ENCODE data around the gene ELAPOR2.
"Not testable (repeated sequence)": the region's sequence is repeated elsewhere in the genome, so short reads cannot be mapped to it uniquely, and the experiment has no call there.

ELAPOR2 gene

DNA sequence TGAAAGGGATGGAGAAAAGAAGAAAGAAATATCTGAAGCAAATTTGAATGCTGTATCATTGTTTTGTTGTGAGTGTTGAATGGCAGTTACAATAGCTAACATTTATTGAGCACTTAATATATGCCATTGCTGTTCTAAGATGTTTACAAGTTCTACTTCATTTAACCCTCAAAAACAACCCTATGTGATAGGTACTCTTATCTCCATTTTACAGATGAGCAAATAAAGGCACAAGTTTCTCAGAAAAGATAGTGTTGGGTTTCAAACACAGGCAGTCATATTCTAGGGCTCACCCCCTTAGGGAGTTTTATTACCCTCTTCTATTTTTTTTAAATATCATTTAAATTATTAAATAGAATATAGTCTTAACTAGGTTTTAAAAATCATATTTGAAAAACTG is 8.3 kb upstream of the ELAPOR2 start:
- H3K27me3 Mint-ChIP-seq = peaks cover 8% of the 10 kb centered on the region
- no peaks in the 10 kb centered on the region for H3K36me3 Mint-ChIP-seq
- DNase-seq = no peak
- no peaks in the 10 kb centered on the region for H3K4me1 Mint-ChIP-seq
- CTCF ChIA-PET = no interaction called here
- no peak overlapping the region for H3K27ac Mint-ChIP-seq
- no peak overlapping the region for H3K4me3 Mint-ChIP-seq
- no peaks in the 10 kb centered on the region for H3K9me3 Mint-ChIP-seq

DNA sequence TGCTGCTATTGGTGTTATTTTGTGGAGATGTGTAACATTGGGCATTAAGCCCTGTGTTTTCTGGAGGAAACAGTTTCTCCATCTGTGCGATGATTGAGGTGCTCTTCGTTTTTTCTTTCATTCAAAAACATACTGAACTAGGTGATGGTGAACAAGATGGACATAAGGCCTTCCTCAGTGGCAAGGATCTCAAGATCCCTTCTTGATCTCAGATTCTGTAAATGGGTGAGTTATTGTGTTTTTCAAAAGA is 759 bp upstream of the ELAPOR2 start:
- Mint-ChIP-seq H3K4me3 (peak overlapping the region; percentile 56), H3K27ac (no peak overlapping the region), H3K36me3 (no peaks in the 10 kb centered on the region), H3K4me1 (peaks cover 17% of the 10 kb centered on the region), H3K9me3 (no peaks in the 10 kb centered on the region), H3K27me3 (peaks cover 12% of the 10 kb centered on the region)
- CTCF ChIA-PET = interaction anchor here (1.3 to 1.8 kb wide), 2 partner anchors 88 to 94 kb away, joined by 5 read pairs; no protein-coding TSS in a partner anchor
- no peak for DNase-seq

DNA sequence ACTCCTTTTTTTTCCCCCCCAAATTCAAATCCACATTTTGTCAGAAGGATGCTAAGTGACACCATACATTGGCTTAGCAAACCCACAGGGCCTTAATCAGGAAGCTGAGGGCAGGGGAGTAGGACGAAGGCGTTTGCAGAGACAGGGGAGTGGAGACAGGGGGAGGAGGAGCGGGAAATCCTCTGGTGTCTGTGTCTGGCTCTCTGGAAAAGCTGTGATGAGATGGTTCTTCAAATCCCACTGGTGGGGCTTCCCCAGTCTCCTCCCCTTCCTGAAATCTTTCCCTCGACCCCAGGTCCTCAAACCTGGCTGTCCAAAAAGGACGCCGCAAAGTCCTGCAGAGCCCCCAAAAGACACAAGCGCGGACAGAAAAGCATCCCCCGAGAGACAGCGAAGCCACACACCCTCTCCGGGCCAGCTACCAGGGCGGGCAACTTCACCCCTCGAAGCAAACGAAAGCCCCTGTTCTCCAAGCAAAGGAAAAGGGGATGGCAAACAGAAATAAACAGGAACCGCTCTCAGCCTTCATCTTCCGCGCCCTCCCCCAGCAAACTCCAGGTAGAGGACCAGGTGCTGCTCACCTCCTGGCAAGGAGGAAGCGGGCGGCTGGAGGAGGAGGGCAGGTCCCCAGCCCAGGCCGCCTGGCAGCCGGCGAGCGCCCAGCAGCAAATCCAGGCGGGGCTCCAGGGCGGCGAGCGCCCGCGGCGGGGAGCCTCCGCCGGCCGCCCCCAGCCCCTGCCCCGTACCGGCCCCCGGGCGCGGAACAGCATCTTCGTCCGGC is 520 bp downstream of the ELAPOR2 start:
- H3K9me3 Mint-ChIP-seq = no peaks in the 10 kb centered on the region

DNA sequence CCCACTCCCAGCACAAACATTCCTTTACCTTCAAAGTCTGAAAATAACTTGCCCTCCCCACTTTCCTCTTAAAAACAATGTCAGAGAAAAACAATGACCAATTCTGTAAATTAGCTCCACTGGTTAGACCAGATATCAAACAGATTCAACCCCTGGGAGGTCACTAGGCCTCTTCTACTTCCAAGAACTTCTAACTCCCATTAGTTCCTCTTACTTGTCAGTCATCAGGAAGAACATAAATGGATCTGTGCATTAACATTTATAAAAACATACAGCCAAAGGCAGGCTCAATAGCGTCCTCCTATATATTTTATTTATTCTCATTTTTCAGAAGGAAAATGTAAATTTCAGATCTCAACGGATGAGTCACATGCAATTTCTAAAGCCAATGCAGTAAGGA is 2.2 kb downstream of the ELAPOR2 start:
- Mint-ChIP-seq H3K27ac (no peak overlapping the region), H3K9me3 (no peaks in the 10 kb centered on the region), H3K4me1 (peaks cover 17% of the 10 kb centered on the region), H3K4me3 (no peak overlapping the region), H3K36me3 (no peaks in the 10 kb centered on the region), H3K27me3 (peaks cover 12% of the 10 kb centered on the region)
- no peak for DNase-seq
- CTCF ChIA-PET = no interaction called here

More for the DNA sequence above, 520 bp downstream of the ELAPOR2 start:
- no peaks in the 10 kb centered on the region for H3K36me3 Mint-ChIP-seq
- H3K27me3 Mint-ChIP-seq = peaks cover 12% of the 10 kb centered on the region
- CTCF ChIA-PET = interaction anchor here (0.6 to 1.8 kb wide), 5 partner anchors 55 to 177 kb away, joined by 3 to 5 read pairs (median 4); no protein-coding TSS in a partner anchor
- H3K27ac Mint-ChIP-seq = no peak overlapping the region
- peaks cover 17% of the 10 kb centered on the region for H3K4me1 Mint-ChIP-seq
- peak; percentile 43 for DNase-seq
- peak overlapping the region; percentile 65 for H3K4me3 Mint-ChIP-seq

DNA sequence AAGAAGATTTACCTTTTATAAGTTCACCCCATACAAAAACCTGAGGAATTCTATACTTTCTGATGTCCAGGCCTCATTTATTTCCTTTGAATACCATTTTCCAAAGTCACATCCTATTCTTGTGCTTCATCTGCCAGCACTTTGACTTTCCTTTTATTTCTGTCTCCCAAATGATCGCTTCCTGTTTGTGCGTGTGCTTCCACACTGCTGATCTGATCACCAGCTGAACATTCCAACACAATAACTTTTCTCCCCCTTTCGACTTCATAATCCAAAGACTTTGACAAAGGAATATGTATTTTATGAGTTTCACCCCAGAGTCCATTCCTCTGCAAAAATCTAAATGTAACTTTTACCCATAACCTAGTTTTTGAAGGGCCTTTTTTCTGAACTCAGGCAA is 3.1 kb downstream of the ELAPOR2 start:
- no peak for DNase-seq
- Mint-ChIP-seq H3K27me3 (peaks cover 12% of the 10 kb centered on the region), H3K9me3 (no peaks in the 10 kb centered on the region), H3K4me1 (peaks cover 17% of the 10 kb centered on the region), H3K4me3 (no peak overlapping the region), H3K36me3 (no peaks in the 10 kb centered on the region), H3K27ac (no peak overlapping the region)
- CTCF ChIA-PET = no interaction called here

DNA sequence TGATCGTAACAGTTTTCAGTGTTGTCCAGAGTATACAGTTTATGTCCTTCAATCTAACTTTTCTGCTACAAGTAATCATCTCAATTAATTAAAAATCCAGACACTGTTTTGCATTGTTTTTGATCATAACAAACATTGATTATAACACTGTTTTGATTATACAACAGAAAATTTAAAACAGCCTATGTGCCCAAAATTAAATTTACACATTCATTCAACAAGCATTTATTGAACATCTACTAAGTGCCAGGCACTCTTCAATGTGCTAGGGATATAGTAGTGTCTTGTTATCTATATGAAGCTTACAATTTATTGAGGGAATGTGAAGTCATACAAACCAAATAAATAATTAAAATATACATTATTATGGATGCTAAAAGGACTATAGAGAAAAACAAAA is 10.6 kb downstream of the ELAPOR2 start:
- H3K36me3 Mint-ChIP-seq = no peaks in the 10 kb centered on the region
- DNase-seq = no peak
- H3K9me3 Mint-ChIP-seq = no peaks in the 10 kb centered on the region
- CTCF ChIA-PET = no interaction called here
- H3K4me1 Mint-ChIP-seq = no peaks in the 10 kb centered on the region
- H3K27me3 Mint-ChIP-seq = no peaks in the 10 kb centered on the region
- no peak overlapping the region for H3K4me3 Mint-ChIP-seq
- no peak overlapping the region for H3K27ac Mint-ChIP-seq

DNA sequence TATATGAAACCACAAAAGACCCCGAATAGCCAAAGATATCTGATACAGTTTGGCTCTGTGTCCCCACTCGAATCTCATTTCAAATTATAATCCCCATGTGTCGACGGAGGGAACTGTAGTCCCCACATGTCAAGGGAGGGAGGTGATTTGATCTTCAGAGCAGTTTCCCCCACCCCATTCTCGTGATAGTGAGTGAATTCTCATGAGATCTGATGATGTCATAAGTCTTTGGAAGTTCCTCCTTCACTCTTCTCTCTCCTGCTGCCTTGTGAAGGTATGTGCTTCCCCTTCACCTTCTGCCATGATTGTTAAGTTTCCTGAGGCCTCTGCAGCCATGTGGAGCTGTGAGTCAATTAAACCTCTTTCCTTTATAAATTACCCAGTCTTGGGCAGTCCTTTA is 13.0 kb downstream of the ELAPOR2 start:
- CTCF ChIA-PET = no interaction called here
- Mint-ChIP-seq H3K4me1 (no peaks in the 10 kb centered on the region), H3K27ac (no peak overlapping the region)

DNA sequence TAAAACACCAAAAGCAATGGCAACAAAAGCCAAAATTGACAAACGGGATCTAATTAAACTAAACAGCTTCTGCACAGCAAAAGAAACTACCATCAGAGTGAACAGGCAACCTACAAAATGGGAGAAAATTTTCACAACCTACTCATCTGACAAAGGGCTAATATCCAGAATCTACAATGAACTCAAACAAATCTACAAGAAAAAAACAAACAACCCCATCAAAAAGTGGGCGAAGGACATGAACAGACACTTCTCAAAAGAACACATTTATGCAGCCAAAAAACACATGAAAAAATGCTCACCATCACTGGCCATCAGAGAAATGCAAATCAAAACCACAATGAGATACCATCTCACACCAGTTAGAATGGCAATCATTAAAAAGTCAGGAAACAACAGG is 14.7 kb downstream of the ELAPOR2 start:
- H3K36me3 Mint-ChIP-seq, H3K27ac Mint-ChIP-seq, DNase-seq, H3K4me1 Mint-ChIP-seq, H3K9me3 Mint-ChIP-seq, H3K27me3 Mint-ChIP-seq, CTCF ChIA-PET, H3K4me3 Mint-ChIP-seq: not testable (repeated sequence)

More for the DNA sequence above, 13.0 kb downstream of the ELAPOR2 start:
- Mint-ChIP-seq H3K36me3 (no peaks in the 10 kb centered on the region), H3K4me3 (no peak overlapping the region), H3K9me3 (peaks cover 2% of the 10 kb centered on the region), H3K27me3 (no peaks in the 10 kb centered on the region)
- DNase-seq = no peak

DNA sequence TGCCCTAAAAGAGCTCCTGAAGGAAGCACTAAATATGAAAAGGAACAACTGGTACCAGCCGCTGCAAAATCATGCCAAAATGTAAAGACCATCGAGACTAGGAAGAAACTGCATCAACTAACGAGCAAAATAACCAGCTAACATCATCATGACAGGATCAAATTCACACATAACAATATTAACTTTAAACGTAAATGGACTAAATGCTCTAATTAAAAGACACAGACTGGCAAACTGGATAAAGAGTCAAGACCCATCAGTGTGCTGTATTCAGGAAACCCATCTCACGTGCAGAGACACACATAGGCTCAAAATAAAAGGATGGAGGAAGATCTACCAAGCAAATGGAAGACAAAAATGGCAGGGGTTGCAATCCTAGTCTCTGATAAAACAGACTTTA is 17.9 kb downstream of the ELAPOR2 start:
- H3K36me3 Mint-ChIP-seq, CTCF ChIA-PET, DNase-seq, H3K9me3 Mint-ChIP-seq, H3K27me3 Mint-ChIP-seq, H3K27ac Mint-ChIP-seq, H3K4me1 Mint-ChIP-seq, H3K4me3 Mint-ChIP-seq: not testable (repeated sequence)

DNA sequence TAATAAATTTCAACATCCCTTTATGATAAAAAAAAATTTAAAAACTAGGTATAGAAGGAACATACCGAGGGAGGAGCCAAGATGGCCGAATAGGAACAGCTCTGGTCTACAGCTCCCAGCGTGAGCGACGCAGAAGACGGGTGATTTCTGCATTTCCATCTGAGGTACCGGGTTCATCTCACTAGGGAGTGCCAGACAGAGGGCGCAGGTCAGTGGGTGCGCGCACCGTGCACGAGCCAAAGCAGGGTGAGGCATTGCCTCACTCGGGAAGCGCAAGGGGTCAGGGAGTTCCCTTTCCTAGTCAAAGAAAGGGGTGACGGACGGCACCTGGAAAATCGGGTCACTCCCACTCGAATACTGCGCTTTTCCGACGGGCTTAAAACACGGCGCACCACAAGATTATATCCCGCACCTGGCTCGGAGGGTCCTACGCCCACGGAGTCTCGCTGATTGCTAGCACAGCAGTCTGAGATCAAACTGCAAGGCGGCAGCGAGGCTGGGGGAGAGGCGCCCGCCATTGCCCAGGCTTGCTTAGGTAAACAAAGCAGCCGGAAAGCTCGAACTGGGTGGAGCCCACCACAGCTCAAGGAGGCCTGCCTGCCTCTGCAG is 19.7 kb downstream of the ELAPOR2 start:
- H3K4me1 Mint-ChIP-seq, H3K27me3 Mint-ChIP-seq, CTCF ChIA-PET, H3K36me3 Mint-ChIP-seq, H3K9me3 Mint-ChIP-seq: not testable (repeated sequence)
- Mint-ChIP-seq H3K4me3 (peak overlapping the region; percentile 36), H3K27ac (peak overlapping the region; percentile 76)
- DNase-seq = peak; percentile 52

DNA sequence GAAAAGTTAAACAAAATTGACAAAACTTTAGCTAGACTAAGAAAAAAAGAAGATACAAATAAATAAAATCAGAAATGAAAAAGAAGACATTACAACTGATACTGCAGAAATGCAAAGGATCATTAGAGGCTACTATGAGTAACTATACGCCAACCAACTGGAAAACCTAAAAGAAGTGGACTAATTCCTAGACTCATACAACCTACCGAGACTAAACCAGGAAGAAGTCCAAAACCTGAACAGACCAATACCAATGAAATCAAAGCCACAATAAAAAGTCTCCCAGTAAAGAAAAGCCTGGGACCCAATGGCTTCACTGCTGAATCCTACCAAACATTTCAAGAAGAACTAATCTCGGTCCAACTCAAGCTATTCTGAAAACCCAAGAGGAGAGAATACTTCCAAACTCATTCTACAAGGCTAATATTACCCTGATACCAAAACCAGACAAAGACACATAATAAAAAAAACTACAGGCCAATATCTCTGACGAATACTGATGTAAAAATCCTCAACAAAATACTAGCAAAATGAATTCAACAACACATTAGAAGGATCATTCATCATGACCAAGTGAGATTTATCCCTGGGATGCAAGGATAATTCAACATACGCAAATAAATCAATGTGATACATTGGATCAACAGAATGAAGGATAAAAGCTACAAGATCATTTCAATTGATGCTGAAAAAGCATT is 20.3 kb downstream of the ELAPOR2 start:
- H3K9me3 Mint-ChIP-seq = peaks cover 2% of the 10 kb centered on the region
- CTCF ChIA-PET = no interaction called here
- no peaks in the 10 kb centered on the region for H3K4me1 Mint-ChIP-seq
- no peaks in the 10 kb centered on the region for H3K27me3 Mint-ChIP-seq
- H3K4me3 Mint-ChIP-seq = peak overlapping the region; percentile 36
- DNase-seq = no peak
- peak overlapping the region; percentile 58 for H3K27ac Mint-ChIP-seq
- no peaks in the 10 kb centered on the region for H3K36me3 Mint-ChIP-seq

DNA sequence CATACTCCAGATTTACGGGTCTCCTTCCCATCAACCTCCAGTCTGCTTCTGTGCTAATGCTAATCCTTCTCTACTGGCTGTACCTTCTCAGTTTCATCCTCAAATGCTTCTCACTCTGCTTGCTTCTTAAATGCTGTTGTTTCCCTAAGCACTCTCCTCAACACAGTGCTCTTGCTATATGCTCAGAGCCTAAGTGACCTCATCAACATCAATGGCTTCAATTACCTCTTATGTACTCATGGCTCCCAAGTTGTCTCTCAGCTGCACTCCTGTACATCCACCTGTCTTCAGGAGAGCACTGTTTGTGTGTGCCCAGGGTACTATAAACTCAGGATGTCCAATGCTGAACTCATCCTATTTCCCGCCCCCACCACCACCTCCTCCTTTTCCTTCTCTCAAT is 22.5 kb downstream of the ELAPOR2 start:
- no peaks in the 10 kb centered on the region for H3K27me3 Mint-ChIP-seq
- H3K4me3 Mint-ChIP-seq = no peak overlapping the region
- no peak overlapping the region for H3K27ac Mint-ChIP-seq
- peaks cover 2% of the 10 kb centered on the region for H3K9me3 Mint-ChIP-seq
- no peaks in the 10 kb centered on the region for H3K36me3 Mint-ChIP-seq
- CTCF ChIA-PET = interaction anchor here (1.4 kb wide), 1 partner anchor 8 kb away, joined by 3 read pairs; no protein-coding TSS in a partner anchor
- DNase-seq = no peak
- H3K4me1 Mint-ChIP-seq = no peaks in the 10 kb centered on the region

DNA sequence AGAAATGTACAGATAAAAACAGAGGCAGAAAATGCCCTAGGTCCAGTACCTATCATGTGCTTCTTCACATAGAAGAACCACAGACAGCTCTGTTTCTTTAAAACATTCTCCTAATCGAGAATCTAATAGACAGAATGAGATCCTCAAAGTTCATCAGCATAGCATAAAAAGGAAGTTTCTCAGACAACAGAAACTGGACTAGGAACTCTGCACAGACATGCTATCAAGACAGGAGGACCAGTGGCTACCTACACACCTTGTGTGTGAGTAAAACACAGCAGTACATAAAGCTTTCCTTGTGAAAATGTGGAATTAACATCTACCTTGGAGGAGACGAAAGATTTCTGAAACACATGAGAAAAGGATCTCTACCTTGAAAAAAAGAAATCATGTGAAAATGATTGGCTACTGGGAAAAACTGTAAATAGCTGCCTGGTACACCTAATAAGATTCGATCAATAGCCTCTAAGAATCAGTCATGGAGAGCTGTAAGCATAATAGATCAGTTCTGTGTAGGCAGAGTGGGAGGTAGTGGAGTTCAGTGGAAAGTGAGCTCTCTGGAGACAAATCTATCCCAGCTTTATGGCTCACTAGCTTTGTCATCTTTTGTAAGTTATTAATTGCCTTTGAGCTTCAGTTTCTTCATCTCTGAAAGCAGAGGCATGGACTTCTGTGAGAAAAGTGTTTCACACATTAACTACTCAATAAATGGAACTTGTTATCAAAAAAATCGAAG is 26.7 kb downstream of the ELAPOR2 start:
- no peaks in the 10 kb centered on the region for H3K9me3 Mint-ChIP-seq
- H3K27me3 Mint-ChIP-seq = no peaks in the 10 kb centered on the region
- H3K4me3 Mint-ChIP-seq = no peak overlapping the region
- H3K4me1 Mint-ChIP-seq = no peaks in the 10 kb centered on the region
- no peaks in the 10 kb centered on the region for H3K36me3 Mint-ChIP-seq
- CTCF ChIA-PET = no interaction called here
- H3K27ac Mint-ChIP-seq = no peak overlapping the region
- no peak for DNase-seq

DNA sequence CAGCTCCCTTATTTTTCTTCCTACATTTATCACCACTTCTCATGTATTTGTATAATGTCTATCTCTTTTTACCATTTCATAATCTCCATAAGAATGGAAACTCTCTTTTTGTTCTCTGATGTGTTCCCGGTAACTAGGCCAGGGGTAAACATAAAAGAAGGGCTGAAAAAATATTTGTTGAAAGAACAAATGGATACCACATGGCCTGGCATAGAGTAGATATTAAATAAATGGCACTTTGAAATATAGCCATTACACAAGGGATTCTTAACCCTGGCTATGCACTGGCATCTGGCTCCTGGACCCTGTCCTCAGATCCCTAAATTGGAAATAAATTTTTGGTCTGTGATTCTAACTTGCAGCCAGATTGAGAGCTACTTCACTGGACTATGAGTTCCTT is 30.4 kb downstream of the ELAPOR2 start:
- H3K4me1 Mint-ChIP-seq = no peaks in the 10 kb centered on the region
- no peak overlapping the region for H3K4me3 Mint-ChIP-seq
- H3K27me3 Mint-ChIP-seq = no peaks in the 10 kb centered on the region
- H3K27ac Mint-ChIP-seq = no peak overlapping the region
- no peaks in the 10 kb centered on the region for H3K36me3 Mint-ChIP-seq
- H3K9me3 Mint-ChIP-seq = no peaks in the 10 kb centered on the region
- DNase-seq = no peak
- CTCF ChIA-PET = interaction anchor here (1.6 kb wide), 1 partner anchor 9 kb away, joined by 3 read pairs; no protein-coding TSS in a partner anchor

Measured in activated naive CD4-positive, alpha-beta T cell treated with anti-CD3 and anti-CD28 coated beads, Interleukin-2, amount 10 ng/mL, durations not matched to agents 7 days and 5 days (primary cell).